NK-92 (cell line): Measurements from ENCODE around the gene LRP1.

Experiments used
- DNase-seq: peaks from one replicate; lab custom pipeline; 2025; ENCODE audit not compliant: unreplicated experiment; lab: John Stamatoyannopoulos, UW

Gene LRP1

GRCh38 chr12:57127726-57128518 is at the start of gene LRP1:
LRP1 (plus strand) TSS chr12:57128483; CDS start chr12:57128965, 482 bp downstream.
- DNase-seq: no peak

DNA sequence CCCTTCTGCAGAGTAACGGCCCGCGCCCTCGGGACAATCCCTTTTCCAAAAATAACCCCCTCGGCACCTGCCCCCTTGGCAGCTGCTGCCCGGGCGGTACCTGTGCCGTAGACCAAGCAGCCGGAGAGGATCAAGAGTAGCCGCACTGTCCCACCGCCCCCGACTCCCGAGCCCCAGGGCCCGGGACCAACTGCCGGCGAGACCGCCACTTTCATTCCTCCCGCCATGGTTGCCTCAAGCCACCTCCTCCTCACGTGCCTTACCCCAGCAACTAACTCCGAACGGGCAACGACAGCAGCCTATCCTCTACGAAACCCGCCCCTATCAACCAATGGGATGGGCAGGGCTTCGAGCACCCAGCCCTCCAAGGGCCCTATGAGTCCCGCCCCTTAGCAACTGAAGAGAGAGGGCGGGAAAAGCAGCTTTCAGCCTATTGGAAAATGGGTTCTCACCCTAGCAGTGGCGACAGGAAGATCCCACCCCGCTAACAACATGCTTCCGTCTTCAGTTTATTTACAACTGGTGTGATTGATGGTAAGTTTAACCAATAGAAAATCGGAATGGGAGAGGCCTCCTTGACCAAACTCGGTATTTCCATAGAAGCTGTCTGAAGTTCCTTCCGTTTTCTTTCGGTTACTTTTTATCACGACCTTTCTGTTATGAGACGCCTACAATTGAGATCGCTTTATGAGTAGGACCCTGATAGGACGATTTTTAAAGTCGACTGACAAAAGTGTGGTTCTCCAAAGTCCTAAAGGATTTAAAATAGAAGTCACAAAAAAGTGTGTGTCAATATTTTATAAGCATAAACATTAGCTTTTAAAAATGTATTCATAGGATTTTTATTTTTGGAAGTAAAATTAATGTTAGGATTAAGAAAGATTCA is 49.5 kb upstream of the LRP1 start, which contains the start of gene NEMP1:
Gene NEMP1 (minus strand): TSS at position 273 of the 886 bp plus-strand sequence. CDS start 46 bp downstream, at position 227.
- DNase-seq: peak; percentile 91

DNA sequence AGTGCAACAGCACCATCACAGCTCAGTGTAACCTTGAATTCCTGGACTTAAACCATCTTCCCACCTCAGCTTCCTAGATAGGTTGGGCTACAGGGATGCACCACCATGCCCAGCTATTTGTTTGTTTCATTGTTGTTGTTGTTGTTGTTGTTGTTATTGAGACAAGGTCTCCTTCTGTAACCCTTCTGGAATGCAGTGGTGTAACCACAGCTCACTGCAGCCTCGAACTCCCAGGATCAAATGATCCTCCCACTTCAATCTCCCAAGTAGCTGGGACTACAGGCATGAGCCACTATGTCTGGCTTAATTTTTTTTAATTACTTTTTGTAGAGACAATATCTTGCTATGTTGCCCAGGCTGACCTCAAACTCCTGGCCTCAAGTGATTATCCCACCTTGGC is 48.5 kb upstream of the LRP1 start:
- no peak for DNase-seq

DNA sequence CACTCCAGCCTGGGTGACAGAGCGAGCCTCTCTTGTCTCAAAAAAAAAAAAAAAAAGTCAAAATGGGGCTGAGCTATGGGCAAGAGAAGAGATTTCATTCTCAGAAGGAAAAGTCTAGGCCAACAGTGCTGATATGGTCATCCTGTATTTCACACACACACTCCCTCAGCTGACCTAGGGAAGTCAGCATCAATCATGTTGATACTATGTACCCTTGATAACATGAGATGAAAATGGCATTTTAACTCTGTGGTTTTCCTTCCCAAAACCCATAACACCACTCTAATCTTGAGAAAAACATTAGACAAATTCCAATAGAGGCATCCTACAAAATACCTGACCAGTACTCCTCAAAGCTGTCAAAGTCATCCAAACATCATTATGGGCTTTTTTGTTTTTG is 47.4 kb upstream of the LRP1 start:
- DNase-seq: no peak

DNA sequence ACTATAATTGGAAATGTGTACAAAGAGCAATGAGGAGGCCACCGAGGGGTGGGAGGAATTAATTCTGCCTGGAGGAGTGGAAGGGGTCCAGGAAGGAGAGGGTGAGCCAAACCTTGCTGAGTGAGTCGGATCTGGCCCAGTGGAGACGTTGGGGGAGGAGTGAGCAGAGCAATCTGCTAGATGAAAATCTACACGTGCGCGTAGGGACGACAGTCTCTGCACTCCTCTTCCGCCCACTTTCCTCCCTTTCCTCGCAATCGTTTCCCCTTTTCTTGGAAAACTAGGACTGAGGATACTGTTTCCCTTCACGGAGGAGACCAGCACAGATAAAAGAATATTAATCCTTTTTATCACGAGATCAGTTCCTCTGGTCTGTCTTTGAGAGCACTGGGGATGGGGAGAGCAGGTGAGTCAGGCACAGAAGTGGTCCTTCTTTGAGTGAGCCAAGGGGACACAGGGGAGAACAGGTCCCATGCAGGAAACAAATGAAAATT is 42.2 kb upstream of the LRP1 start:
- no peak for DNase-seq

- DNase-seq: no peak
Observed at GRCh38 chr12:57086493-57087009, 41.7 kb upstream of the LRP1 start.

GRCh38 chr12:57087010-57087690 is 41.1 kb upstream of the LRP1 start:
- DNase-seq: peak; percentile 52

DNA sequence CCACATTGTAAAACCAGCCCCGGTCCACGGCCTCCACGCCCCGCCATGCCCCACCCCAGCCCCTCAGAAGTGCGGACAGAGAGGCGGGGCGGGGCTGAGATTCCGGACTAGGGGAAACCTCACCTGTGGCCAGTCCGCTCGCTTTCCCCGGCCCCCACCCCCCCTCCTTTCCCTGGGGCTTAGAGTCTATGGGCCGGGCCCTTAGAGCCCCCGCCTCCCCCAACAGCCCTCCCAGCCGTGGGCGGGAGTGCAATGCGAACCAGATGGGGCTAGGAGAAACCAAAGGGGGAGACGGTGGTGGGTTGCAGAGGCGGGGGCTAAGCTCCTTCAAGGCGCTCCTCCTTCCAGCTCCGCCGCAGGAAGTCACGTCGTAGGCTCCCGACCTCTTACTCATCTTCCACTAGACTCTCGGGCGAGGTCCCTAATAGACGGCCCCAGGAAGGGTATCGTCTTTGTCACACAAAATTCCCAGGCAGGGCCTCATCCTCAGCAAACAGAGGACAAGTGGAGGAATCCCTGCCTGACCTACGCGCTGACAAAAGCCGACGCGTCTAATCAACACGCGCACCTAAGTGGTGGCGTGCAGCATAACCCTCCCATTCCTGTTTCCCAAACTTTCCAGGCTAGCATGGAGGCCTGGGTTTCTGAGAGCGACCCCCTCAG is 40.5 kb upstream of the LRP1 start:
- DNase-seq: no peak

DNA sequence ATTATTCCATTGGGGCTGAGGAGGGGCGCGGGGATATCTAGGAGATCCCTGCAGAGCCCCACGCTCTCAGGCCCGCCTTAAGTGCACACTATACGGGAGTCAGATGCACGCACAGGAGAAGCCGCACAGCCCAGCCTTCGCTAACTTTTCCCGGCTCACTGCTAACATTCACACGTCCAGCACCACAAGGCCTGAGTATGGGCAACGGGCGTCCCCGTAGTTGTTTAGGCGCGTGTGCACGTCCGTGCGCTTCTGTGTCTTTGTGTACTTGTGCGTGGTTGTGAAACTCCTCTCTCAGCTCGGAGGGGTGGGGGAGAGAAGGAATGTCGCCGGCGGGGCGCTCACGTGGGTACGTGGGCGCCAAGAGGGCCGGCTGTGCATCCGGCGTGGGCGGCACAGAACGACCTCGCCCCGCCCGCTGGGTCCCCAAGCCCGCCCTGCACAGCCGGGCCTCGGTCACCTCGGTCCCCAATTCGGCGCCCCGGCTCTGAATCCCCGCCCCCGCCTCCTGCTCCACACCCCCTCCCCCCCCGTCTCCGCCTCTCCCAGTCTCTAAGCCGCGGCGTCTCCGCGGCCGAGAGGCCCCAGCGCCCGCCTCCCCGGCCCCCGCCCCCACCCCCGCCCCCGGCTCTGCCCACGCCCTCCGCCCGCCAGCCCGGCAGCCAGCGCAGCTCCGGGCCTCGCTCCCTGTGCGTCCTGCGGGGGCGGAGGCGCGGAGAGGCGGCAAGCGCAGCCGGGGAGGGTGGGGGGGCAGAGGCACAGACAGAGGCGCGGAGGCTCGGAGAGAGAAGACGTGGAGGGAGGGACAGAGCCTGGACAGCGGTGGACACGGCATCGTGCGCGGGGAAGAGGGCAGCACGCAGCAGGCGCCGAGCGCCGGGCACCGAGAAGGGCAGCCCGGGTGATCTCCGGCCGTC is 39.7 kb upstream of the LRP1 start, which contains the start of gene NAB2:
Gene NAB2 (plus strand): TSS at position 761 of the 917 bp plus-strand sequence. CDS start 158 bp downstream, outside the sequence.
- peak; percentile 40 for DNase-seq

DNA sequence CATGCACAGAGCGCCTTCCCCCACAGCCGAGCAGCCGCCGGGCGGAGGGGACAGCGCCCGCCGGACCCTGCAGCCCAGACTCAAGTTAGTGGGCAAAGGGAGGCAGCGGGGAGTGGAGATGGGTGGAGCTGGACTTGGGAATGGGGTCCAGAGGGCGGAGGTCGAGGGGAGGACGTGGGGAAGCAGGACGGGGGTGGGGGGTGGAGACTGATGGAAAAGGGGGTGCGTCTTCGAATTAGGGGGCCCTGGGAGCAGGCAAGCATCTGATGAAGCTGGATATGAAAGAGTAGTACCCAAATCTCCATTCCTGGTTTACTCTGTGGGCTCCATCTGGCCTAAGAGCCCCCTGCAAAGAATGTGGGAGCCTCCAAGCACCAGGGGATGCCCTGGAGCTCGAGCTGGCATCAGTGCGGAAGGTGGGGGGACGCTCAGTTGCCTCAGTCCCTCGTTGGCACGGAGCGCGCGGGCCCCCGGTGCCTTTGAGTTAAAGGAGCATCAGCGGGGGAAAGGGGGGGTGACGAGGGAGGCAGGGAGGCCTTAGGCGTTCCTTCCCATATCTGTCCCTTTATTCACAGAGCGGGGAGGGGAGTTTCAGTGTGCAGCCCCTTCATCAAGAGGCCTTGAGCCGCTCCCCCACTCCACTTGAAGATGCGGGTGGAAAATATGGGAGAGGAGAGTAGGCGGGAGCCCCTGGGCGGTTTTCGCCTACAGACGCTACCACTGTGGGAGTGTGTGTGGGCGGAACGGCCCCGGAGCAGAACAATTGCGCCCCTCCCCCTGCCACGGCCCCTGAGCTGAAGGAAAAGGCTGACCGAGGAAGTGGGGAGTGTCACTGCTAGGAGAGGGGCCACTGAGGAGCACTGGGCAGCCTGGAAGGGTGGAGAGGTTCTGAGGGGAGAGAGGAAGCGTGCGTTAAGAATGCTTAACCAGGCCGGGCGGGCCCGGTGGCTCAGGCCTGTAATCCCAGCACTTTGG is 38.7 kb upstream of the LRP1 start:
- no peak for DNase-seq

GRCh38 chr12:57090490-57090889 is 37.8 kb upstream of the LRP1 start:
- DNase-seq: no peak

DNA sequence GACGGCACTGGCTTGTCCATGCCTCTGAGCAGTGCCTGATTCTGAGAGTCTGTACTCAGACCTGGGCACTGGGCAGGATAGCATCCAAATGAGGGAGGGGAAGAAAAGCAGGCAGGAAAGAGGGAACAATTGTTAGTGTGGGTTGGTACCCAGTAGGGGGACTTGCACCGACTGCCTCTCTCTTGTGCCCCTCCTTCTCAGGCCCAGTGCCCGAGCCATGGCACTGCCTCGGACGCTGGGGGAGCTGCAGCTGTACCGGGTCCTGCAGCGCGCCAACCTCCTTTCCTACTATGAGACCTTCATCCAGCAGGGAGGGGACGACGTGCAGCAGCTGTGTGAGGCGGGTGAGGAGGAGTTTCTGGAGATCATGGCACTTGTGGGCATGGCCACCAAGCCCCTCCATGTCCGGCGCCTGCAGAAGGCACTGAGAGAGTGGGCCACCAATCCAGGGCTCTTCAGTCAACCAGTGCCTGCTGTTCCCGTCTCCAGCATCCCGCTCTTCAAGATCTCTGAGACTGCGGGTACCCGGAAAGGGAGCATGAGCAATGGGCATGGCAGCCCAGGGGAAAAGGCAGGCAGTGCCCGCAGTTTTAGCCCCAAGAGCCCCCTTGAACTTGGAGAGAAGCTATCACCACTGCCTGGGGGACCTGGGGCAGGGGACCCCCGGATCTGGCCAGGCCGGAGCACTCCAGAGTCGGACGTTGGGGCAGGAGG is 37.2 kb upstream of the LRP1 start:
- DNase-seq: no peak

GRCh38 chr12:57091638-57092528 is 36.4 kb upstream of the LRP1 start:
- no peak for DNase-seq

- no peak for DNase-seq
Observed at GRCh38 chr12:57092529-57092862, 35.8 kb upstream of the LRP1 start.

DNA sequence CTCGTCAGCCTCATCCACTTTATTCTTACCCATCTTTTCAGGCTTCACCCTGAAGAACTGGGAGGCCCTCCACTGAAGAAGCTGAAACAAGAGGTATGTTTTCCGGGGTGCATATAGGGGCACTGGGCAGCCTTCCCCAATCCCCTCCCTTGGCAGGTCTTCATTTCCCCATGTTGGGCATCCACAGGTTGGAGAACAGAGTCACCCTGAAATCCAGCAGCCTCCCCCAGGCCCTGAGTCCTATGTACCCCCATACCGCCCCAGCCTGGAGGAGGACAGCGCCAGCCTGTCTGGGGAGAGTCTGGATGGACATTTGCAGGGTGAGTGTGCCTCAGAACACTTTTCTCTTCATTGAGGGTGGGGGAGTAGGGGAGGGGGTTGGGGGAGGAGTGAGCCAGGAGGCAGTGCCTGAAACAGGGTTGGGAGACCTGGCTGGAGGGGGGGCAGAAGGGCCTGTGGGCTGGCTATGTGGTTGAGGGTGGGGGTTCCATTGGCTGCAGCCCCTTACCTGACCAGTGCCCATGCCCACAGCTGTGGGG is 35.3 kb upstream of the LRP1 start:
- no peak for DNase-seq
